ENCODE results near the gene CPAMD8.

The CPAMD8 gene

GRCh38 chr19:17058236-17058635, 31.6 kb upstream of the CPAMD8 start:
- no peak overlapping the region for H2AFZ ChIP-seq (ENCODE audit: low read depth, low read length)
- no peaks in the 10 kb centered on the region for H3K4me1 ChIP-seq (ENCODE audit: insufficient read depth, low read length)
- H3K36me3 ChIP-seq (ENCODE audit: insufficient read depth, low read length) = peaks cover 49% of the 10 kb centered on the region
- H3K4me3 ChIP-seq (ENCODE audit: low read length) = no peak overlapping the region
- no peaks in the 10 kb centered on the region for H3K9me3 ChIP-seq (ENCODE audit: low read length)
- H3K27me3 ChIP-seq (ENCODE audit: insufficient read depth, low read length) = no peaks in the 10 kb centered on the region

- no peaks in the 10 kb centered on the region for H3K27me3 ChIP-seq (ENCODE audit: insufficient read depth, low read length)
- H2AFZ ChIP-seq (ENCODE audit: low read depth, low read length) = no peak overlapping the region
- no peaks in the 10 kb centered on the region for H3K9me3 ChIP-seq (ENCODE audit: low read length)
- H3K4me1 ChIP-seq (ENCODE audit: insufficient read depth, low read length) = no peaks in the 10 kb centered on the region
- H3K4me3 ChIP-seq (ENCODE audit: low read length) = no peak overlapping the region
- H3K36me3 ChIP-seq (ENCODE audit: insufficient read depth, low read length) = peaks cover 64% of the 10 kb centered on the region
Observed at GRCh38 chr19:17055636-17056035, 29.0 kb upstream of the CPAMD8 start.

GRCh38 chr19:17054746-17055145, 28.1 kb upstream of the CPAMD8 start:
- Histone ChIP-seq H3K4me3 (ENCODE audit: low read length) (no peak overlapping the region), H3K36me3 (ENCODE audit: insufficient read depth, low read length) (peaks cover 68% of the 10 kb centered on the region), H3K9me3 (ENCODE audit: low read length) (no peaks in the 10 kb centered on the region), H2AFZ (ENCODE audit: low read depth, low read length) (no peak overlapping the region), H3K27me3 (ENCODE audit: insufficient read depth, low read length) (no peaks in the 10 kb centered on the region), H3K4me1 (ENCODE audit: insufficient read depth, low read length) (no peaks in the 10 kb centered on the region)

GRCh38 chr19:17052439-17052838, 25.8 kb upstream of the CPAMD8 start:
- H3K4me1 ChIP-seq (ENCODE audit: insufficient read depth, low read length) = no peaks in the 10 kb centered on the region
- no peak overlapping the region for H2AFZ ChIP-seq (ENCODE audit: low read depth, low read length)
- H3K9me3 ChIP-seq (ENCODE audit: low read length) = no peaks in the 10 kb centered on the region
- peaks cover 60% of the 10 kb centered on the region for H3K36me3 ChIP-seq (ENCODE audit: insufficient read depth, low read length)
- no peak overlapping the region for H3K4me3 ChIP-seq (ENCODE audit: low read length)
- H3K27me3 ChIP-seq (ENCODE audit: insufficient read depth, low read length) = no peaks in the 10 kb centered on the region

GRCh38 chr19:17049711-17050280, 23.2 kb upstream of the CPAMD8 start:
- no peaks in the 10 kb centered on the region for H3K9me3 ChIP-seq (ENCODE audit: low read length)
- H3K27me3 ChIP-seq (ENCODE audit: insufficient read depth, low read length) = no peaks in the 10 kb centered on the region
- H3K36me3 ChIP-seq (ENCODE audit: insufficient read depth, low read length) = peaks cover 52% of the 10 kb centered on the region
- no peaks in the 10 kb centered on the region for H3K4me1 ChIP-seq (ENCODE audit: insufficient read depth, low read length)
- H2AFZ ChIP-seq (ENCODE audit: low read depth, low read length) = no peak overlapping the region
- no peak overlapping the region for H3K4me3 ChIP-seq (ENCODE audit: low read length)

- no peaks in the 10 kb centered on the region for H3K4me1 ChIP-seq (ENCODE audit: insufficient read depth, low read length)
- H3K36me3 ChIP-seq (ENCODE audit: insufficient read depth, low read length) = peaks cover 48% of the 10 kb centered on the region
- no peaks in the 10 kb centered on the region for H3K9me3 ChIP-seq (ENCODE audit: low read length)
- H2AFZ ChIP-seq (ENCODE audit: low read depth, low read length) = no peak overlapping the region
- no peaks in the 10 kb centered on the region for H3K27me3 ChIP-seq (ENCODE audit: insufficient read depth, low read length)
- H3K4me3 ChIP-seq (ENCODE audit: low read length) = no peak overlapping the region
Observed at GRCh38 chr19:17048885-17049453, 22.4 kb upstream of the CPAMD8 start.

GRCh38 chr19:17045907-17046502, 19.4 kb upstream of the CPAMD8 start:
- Histone ChIP-seq H3K36me3 (ENCODE audit: insufficient read depth, low read length) (peaks cover 26% of the 10 kb centered on the region), H3K27me3 (ENCODE audit: insufficient read depth, low read length) (no peaks in the 10 kb centered on the region), H3K4me1 (ENCODE audit: insufficient read depth, low read length) (no peaks in the 10 kb centered on the region), H2AFZ (ENCODE audit: low read depth, low read length) (no peak overlapping the region), H3K4me3 (ENCODE audit: low read length) (no peak overlapping the region), H3K9me3 (ENCODE audit: low read length) (no peaks in the 10 kb centered on the region)

- Histone ChIP-seq H3K9me3 (ENCODE audit: low read length) (no peaks in the 10 kb centered on the region), H3K36me3 (ENCODE audit: insufficient read depth, low read length) (peaks cover 6% of the 10 kb centered on the region), H2AFZ (ENCODE audit: low read depth, low read length) (no peak overlapping the region), H3K27me3 (ENCODE audit: insufficient read depth, low read length) (no peaks in the 10 kb centered on the region), H3K4me1 (ENCODE audit: insufficient read depth, low read length) (no peaks in the 10 kb centered on the region), H3K4me3 (ENCODE audit: low read length) (no peak overlapping the region)
Observed at GRCh38 chr19:17043744-17044143, 17.1 kb upstream of the CPAMD8 start.

- H3K36me3 ChIP-seq (ENCODE audit: insufficient read depth, low read length) = no peaks in the 10 kb centered on the region
- H2AFZ ChIP-seq (ENCODE audit: low read depth, low read length) = peak overlapping the region; percentile 37
- H3K4me3 ChIP-seq (ENCODE audit: low read length) = no peak overlapping the region
- no peaks in the 10 kb centered on the region for H3K27me3 ChIP-seq (ENCODE audit: insufficient read depth, low read length)
- no peaks in the 10 kb centered on the region for H3K9me3 ChIP-seq (ENCODE audit: low read length)
- H3K4me1 ChIP-seq (ENCODE audit: insufficient read depth, low read length) = no peaks in the 10 kb centered on the region
Observed at GRCh38 chr19:17041976-17042375, 15.4 kb upstream of the CPAMD8 start.

GRCh38 chr19:17037966-17038500, 11.4 kb upstream of the CPAMD8 start:
- H2AFZ ChIP-seq (ENCODE audit: low read depth, low read length) = no peak overlapping the region
- H3K4me3 ChIP-seq (ENCODE audit: low read length) = no peak overlapping the region
- no peaks in the 10 kb centered on the region for H3K4me1 ChIP-seq (ENCODE audit: insufficient read depth, low read length)
- H3K27me3 ChIP-seq (ENCODE audit: insufficient read depth, low read length) = no peaks in the 10 kb centered on the region
- no peaks in the 10 kb centered on the region for H3K36me3 ChIP-seq (ENCODE audit: insufficient read depth, low read length)
- no peaks in the 10 kb centered on the region for H3K9me3 ChIP-seq (ENCODE audit: low read length)

GRCh38 chr19:17037184-17037583, 10.6 kb upstream of the CPAMD8 start:
- Histone ChIP-seq H3K4me1 (ENCODE audit: insufficient read depth, low read length) (no peaks in the 10 kb centered on the region), H3K27me3 (ENCODE audit: insufficient read depth, low read length) (no peaks in the 10 kb centered on the region), H3K36me3 (ENCODE audit: insufficient read depth, low read length) (no peaks in the 10 kb centered on the region), H3K9me3 (ENCODE audit: low read length) (no peaks in the 10 kb centered on the region), H2AFZ (ENCODE audit: low read depth, low read length) (no peak overlapping the region), H3K4me3 (ENCODE audit: low read length) (no peak overlapping the region)

- H3K36me3 ChIP-seq (ENCODE audit: insufficient read depth, low read length) = no peaks in the 10 kb centered on the region
- no peaks in the 10 kb centered on the region for H3K4me1 ChIP-seq (ENCODE audit: insufficient read depth, low read length)
- no peak overlapping the region for H3K4me3 ChIP-seq (ENCODE audit: low read length)
- no peaks in the 10 kb centered on the region for H3K27me3 ChIP-seq (ENCODE audit: insufficient read depth, low read length)
- H3K9me3 ChIP-seq (ENCODE audit: low read length) = no peaks in the 10 kb centered on the region
- H2AFZ ChIP-seq (ENCODE audit: low read depth, low read length) = no peak overlapping the region
Observed at GRCh38 chr19:17036640-17037039, 10.0 kb upstream of the CPAMD8 start.

- Histone ChIP-seq H2AFZ (ENCODE audit: low read depth, low read length) (no peak overlapping the region), H3K9me3 (ENCODE audit: low read length) (no peaks in the 10 kb centered on the region), H3K36me3 (ENCODE audit: insufficient read depth, low read length) (no peaks in the 10 kb centered on the region), H3K27me3 (ENCODE audit: insufficient read depth, low read length) (no peaks in the 10 kb centered on the region), H3K4me3 (ENCODE audit: low read length) (no peak overlapping the region), H3K4me1 (ENCODE audit: insufficient read depth, low read length) (no peaks in the 10 kb centered on the region)
Observed at GRCh38 chr19:17035842-17036424, 9.3 kb upstream of the CPAMD8 start.

Measured in neuron (in vitro differentiated cells).